A549 (cell line): ENCODE data around the gene SLC23A3. TPM values are rescaled to one million over a fixed set of nuclear protein-coding genes. Genes with fewer than 3 reads are reported as not detected.

Source experiments
- CHD4 ChIP-seq: fragments of 200-600 bp; sonication (generic); IDR thresholded peaks from 2 replicates; pipeline ENCODE4 v1.6.1; 2016; ENCODE audit warnings: antibody characterized with exemption, mild to moderate bottlenecking, borderline replicate concordance
- EHF ChIP-seq: fragments of 250-450 bp; sonication (Bioruptor Pico); IDR thresholded peaks from 2 replicates; pipeline ENCODE4 v1.5.0; 2020; ENCODE audit warnings: mild to moderate bottlenecking
- EHMT2 ChIP-seq: fragments of 200-600 bp; sonication (generic); IDR thresholded peaks from 2 replicates; pipeline ENCODE4 v1.6.1; 2016; ENCODE audit warnings: antibody characterized with exemption, low read depth, mild to moderate bottlenecking, moderate library complexity
- ESRRA ChIP-seq: fragments of 150-350 bp; IDR thresholded peaks from 2 replicates; pipeline ENCODE4 v1.6.1; 2014; ENCODE audit warnings: mild to moderate bottlenecking, low read length, borderline replicate concordance
- FOSB ChIP-seq: fragments of 250-450 bp; sonication (Bioruptor Pico); IDR thresholded peaks from 2 replicates; pipeline ENCODE4 v1.5.0; 2020; ENCODE audit warnings: mild to moderate bottlenecking, moderate library complexity
- FOSL2 ChIP-seq, 2 experiments: fragments of 450-650 bp in 1 of 2; fragments of >200 bp in 1 of 2; sonication (Bioruptor Twin) in 1 of 2; formaldehyde crosslinking; IDR thresholded peaks; 2 replicates each; pipeline versions ENCODE4 v1.5.0 to v1.6.1; 2016 to 2020; ENCODE audit warnings: mild to moderate bottlenecking in 1 of 2, moderate library complexity in 1 of 2
- GATA3 ChIP-seq: IDR thresholded peaks from 2 replicates; pipeline ENCODE4 v1.6.1; 2012; ENCODE audit warnings: borderline replicate concordance
- HEYL ChIP-seq: fragments of 250-450 bp; sonication (Bioruptor Pico); IDR thresholded peaks from 2 replicates; pipeline ENCODE4 v1.8.0; 2021; ENCODE audit warnings: mild to moderate bottlenecking, moderate library complexity
- JUNB ChIP-seq: fragments of >200 bp; sonication (Bioruptor Twin); formaldehyde crosslinking; IDR thresholded peaks from 2 replicates; pipeline ENCODE4 v1.6.1; 2016
- KDM5A ChIP-seq: fragments of 200-600 bp; sonication (generic); IDR thresholded peaks from 2 replicates; pipeline ENCODE4 v1.6.1; 2016; ENCODE audit warnings: antibody characterized with exemption, mild to moderate bottlenecking
- MAFK ChIP-seq: fragments of 450-650 bp; IDR thresholded peaks from 2 replicates; pipeline ENCODE4 v1.6.1; 2014; ENCODE audit not compliant: partially characterized antibody
- MAZ ChIP-seq: fragments of 150-350 bp; IDR thresholded peaks from 2 replicates; pipeline ENCODE4 v1.6.1; 2014; ENCODE audit warnings: antibody characterized with exemption, low read depth, low read length, borderline replicate concordance
- NPAS2 ChIP-seq: fragments of 250-450 bp; sonication (Bioruptor Pico); IDR thresholded peaks from 2 replicates; pipeline ENCODE4 v1.8.0; 2022; ENCODE audit warnings: mild to moderate bottlenecking, moderate library complexity, borderline replicate concordance
- PHF8 ChIP-seq: fragments of 200-600 bp; sonication (generic); IDR thresholded peaks from 2 replicates; pipeline ENCODE4 v1.6.1; 2016; ENCODE audit warnings: low read depth, mild to moderate bottlenecking, antibody characterized with exemption, moderate library complexity, borderline replicate concordance
- POLR2A ChIP-seq: IDR thresholded peaks from 2 replicates; pipeline ENCODE4 v1.6.1; 2012; ENCODE audit warnings: mild to moderate bottlenecking, low read length
- RAD21 ChIP-seq, 2 experiments: fragments of >200 bp in 1 of 2; sonication (Bioruptor Twin) in 1 of 2; formaldehyde crosslinking in 1 of 2; IDR thresholded peaks in 1 of 2; conservative IDR thresholded peaks in 1 of 2; 2 replicates in 1 of 2; 3 replicates in 1 of 2; pipeline ENCODE4 v1.6.1; 2012 to 2018; ENCODE audit warnings: inconsistent platforms in 1 of 2
- RCOR1 ChIP-seq: fragments of 150-350 bp; IDR thresholded peaks from 2 replicates; pipeline ENCODE4 v1.6.1; 2014; ENCODE audit warnings: antibody characterized with exemption, low read length, low read depth
- RFX5 ChIP-seq: fragments of 450-650 bp; IDR thresholded peaks from 2 replicates; pipeline ENCODE4 v1.7.1; 2014; ENCODE audit warnings: antibody characterized with exemption, mild to moderate bottlenecking, moderate library complexity
- TFCP2L1 ChIP-seq: fragments of 250-450 bp; sonication (Bioruptor Pico); IDR thresholded peaks from 2 replicates; pipeline ENCODE4 v1.5.0; 2021; ENCODE audit warnings: mild to moderate bottlenecking
- ZFP36 ChIP-seq: fragments of 450-650 bp; IDR thresholded peaks from 2 replicates; pipeline ENCODE4 v1.6.1; 2014; ENCODE audit warnings: borderline replicate concordance; ENCODE audit not compliant: partially characterized antibody
- ZSCAN20 ChIP-seq: fragments of 250-450 bp; sonication (Bioruptor Pico); IDR thresholded peaks from 2 replicates; pipeline ENCODE4 v1.8.0; 2022; ENCODE audit warnings: mild to moderate bottlenecking, moderate library complexity
- polyA plus RNA-seq, 4 experiments: library from polyadenylated mRNA; depleted of rRNA in 3 of 4; stranded (reverse); fragments of >200 nt; fragmentation: RNase III in 1 of 4; extraction: RNeasy Plus Mini Kit Qiagen cat#74134 plus additional on column Dnase treatment in 1 of 4; gene quantifications; 2 replicates in 3 of 4; 3 replicates in 1 of 4; pipeline ENCODE4 v1.2.3, GENCODE V29; 2011 to 2017
- TF ChIP-seq, protein P1 (sequence below): fragments of 200-600 bp; sonication (generic); IDR thresholded peaks from 2 replicates; pipeline ENCODE4 v1.6.1; 2016; ENCODE audit warnings: antibody characterized with exemption, mild to moderate bottlenecking, moderate library complexity
- TF ChIP-seq, protein P2 (sequence below): IDR thresholded peaks from 2 replicates; pipeline ENCODE4 v1.6.1; 2012
- TF ChIP-seq, protein P3 (sequence below): IDR thresholded peaks from 2 replicates; pipeline ENCODE4 v1.6.1; 2012
- TF ChIP-seq, protein P4 (sequence below): fragments of 250-450 bp; sonication (Bioruptor Pico); IDR thresholded peaks from 2 replicates; pipeline ENCODE4 v1.5.0; 2021; ENCODE audit warnings: mild to moderate bottlenecking, moderate library complexity, borderline replicate concordance
- TF ChIP-seq, protein P5 (sequence below): fragments of >200 bp; sonication (Bioruptor Twin); formaldehyde crosslinking; IDR thresholded peaks from 2 replicates; pipeline ENCODE4 v1.6.1; 2016
- TF ChIP-seq, protein P6 (sequence below): fragments of 150-350 bp; IDR thresholded peaks from 2 replicates; pipeline ENCODE4 v1.6.1; 2014; ENCODE audit warnings: low read depth, mild to moderate bottlenecking, low read length

The SLC23A3 gene
- polyA plus RNA-seq, 2 of the 4 experiments (the other 2 are of a cell fraction) = 0.39 to 0.90 TPM

DNA sequence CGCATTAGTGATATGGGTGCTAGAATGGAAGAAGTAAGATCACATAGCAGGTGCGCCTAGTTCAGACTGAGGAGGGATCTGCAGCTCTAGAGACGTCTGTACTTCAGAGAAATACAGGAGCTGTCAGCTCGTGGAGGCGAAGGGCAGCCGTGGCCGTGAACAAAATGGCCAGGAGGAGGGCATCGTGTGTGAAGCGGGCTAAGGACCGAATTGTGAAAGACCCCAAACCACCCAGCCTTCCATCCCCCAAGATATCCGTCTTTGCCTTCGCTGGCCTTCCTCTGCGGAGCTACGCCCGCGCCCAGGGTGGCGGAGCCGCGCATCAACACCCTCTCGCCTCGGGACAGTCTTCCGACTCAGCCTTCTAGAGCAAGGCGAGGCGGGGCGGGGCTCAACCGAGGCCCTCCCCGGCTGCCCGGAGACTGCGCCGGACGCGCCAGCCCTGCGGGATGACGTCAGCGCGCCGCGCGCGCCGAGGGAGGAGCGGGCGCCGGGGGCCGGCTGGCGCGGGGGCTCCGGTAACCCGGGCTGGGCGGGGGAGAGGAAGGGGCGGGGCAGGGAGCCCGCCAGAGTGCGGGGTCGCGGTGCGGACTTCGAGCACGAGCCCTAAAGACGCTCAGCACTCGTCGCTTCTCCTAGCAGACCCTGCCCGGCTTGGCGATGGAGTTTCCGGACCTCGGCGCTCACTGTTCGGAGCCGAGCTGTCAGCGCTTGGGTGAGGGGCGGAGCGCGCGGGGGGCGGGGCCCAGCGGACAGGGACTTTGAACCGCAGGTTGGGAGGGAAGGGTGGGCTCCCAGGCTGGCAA, 36.7 kb upstream of the SLC23A3 start, which contains the start of gene ZFAND2B (continued):
- TF ChIP-seq, protein P1, sequence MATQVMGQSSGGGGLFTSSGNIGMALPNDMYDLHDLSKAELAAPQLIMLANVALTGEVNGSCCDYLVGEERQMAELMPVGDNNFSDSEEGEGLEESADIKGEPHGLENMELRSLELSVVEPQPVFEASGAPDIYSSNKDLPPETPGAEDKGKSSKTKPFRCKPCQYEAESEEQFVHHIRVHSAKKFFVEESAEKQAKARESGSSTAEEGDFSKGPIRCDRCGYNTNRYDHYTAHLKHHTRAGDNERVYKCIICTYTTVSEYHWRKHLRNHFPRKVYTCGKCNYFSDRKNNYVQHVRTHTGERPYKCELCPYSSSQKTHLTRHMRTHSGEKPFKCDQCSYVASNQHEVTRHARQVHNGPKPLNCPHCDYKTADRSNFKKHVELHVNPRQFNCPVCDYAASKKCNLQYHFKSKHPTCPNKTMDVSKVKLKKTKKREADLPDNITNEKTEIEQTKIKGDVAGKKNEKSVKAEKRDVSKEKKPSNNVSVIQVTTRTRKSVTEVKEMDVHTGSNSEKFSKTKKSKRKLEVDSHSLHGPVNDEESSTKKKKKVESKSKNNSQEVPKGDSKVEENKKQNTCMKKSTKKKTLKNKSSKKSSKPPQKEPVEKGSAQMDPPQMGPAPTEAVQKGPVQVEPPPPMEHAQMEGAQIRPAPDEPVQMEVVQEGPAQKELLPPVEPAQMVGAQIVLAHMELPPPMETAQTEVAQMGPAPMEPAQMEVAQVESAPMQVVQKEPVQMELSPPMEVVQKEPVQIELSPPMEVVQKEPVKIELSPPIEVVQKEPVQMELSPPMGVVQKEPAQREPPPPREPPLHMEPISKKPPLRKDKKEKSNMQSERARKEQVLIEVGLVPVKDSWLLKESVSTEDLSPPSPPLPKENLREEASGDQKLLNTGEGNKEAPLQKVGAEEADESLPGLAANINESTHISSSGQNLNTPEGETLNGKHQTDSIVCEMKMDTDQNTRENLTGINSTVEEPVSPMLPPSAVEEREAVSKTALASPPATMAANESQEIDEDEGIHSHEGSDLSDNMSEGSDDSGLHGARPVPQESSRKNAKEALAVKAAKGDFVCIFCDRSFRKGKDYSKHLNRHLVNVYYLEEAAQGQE = no peak
- TF ChIP-seq, protein P2, sequence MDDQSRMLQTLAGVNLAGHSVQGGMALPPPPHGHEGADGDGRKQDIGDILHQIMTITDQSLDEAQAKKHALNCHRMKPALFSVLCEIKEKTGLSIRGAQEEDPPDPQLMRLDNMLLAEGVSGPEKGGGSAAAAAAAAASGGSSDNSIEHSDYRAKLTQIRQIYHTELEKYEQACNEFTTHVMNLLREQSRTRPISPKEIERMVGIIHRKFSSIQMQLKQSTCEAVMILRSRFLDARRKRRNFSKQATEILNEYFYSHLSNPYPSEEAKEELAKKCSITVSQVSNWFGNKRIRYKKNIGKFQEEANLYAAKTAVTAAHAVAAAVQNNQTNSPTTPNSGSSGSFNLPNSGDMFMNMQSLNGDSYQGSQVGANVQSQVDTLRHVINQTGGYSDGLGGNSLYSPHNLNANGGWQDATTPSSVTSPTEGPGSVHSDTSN = peak; percentile 58
- peak; percentile 61; the same call in 1 of the 2 replicates for TF ChIP-seq MAZ
- TF ChIP-seq FOSB (CRISPR knock-in tag) = no peak
- TF ChIP-seq, protein P3, sequence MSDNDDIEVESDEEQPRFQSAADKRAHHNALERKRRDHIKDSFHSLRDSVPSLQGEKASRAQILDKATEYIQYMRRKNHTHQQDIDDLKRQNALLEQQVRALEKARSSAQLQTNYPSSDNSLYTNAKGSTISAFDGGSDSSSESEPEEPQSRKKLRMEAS = peak; percentile 57; the same call in 1 of the 2 replicates
- TF ChIP-seq RCOR1 = no peak
- no peak for TF ChIP-seq HEYL (CRISPR knock-in tag)
- no peak for TF ChIP-seq ZFP36
- TF ChIP-seq POLR2A = peak; percentile 96
- no peak for TF ChIP-seq TFCP2L1 (CRISPR knock-in tag)
- TF ChIP-seq PHF8 = peak; percentile 75; the same call in 1 of the 2 replicates
- TF ChIP-seq NPAS2 (CRISPR knock-in tag) = no peak
- TF ChIP-seq, protein P4, sequence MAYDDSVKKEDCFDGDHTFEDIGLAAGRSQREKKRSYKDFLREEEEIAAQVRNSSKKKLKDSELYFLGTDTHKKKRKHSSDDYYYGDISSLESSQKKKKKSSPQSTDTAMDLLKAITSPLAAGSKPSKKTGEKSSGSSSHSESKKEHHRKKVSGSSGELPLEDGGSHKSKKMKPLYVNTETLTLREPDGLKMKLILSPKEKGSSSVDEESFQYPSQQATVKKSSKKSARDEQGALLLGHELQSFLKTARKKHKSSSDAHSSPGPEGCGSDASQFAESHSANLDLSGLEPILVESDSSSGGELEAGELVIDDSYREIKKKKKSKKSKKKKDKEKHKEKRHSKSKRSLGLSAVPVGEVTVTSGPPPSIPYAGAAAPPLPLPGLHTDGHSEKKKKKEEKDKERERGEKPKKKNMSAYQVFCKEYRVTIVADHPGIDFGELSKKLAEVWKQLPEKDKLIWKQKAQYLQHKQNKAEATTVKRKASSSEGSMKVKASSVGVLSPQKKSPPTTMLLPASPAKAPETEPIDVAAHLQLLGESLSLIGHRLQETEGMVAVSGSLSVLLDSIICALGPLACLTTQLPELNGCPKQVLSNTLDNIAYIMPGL = no peak
- TF ChIP-seq, protein P5, sequence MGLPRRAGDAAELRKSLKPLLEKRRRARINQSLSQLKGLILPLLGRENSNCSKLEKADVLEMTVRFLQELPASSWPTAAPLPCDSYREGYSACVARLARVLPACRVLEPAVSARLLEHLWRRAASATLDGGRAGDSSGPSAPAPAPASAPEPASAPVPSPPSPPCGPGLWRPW = no peak
- TF ChIP-seq, protein P6, sequence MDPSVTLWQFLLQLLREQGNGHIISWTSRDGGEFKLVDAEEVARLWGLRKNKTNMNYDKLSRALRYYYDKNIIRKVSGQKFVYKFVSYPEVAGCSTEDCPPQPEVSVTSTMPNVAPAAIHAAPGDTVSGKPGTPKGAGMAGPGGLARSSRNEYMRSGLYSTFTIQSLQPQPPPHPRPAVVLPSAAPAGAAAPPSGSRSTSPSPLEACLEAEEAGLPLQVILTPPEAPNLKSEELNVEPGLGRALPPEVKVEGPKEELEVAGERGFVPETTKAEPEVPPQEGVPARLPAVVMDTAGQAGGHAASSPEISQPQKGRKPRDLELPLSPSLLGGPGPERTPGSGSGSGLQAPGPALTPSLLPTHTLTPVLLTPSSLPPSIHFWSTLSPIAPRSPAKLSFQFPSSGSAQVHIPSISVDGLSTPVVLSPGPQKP = no peak
- no peak for TF ChIP-seq ESRRA
- no peak for TF ChIP-seq ZSCAN20 (CRISPR knock-in tag)
- TF ChIP-seq CHD4 = no peak
- TF ChIP-seq RAD21 (conservative IDR thresholded peaks at IDR 0.05 in 1 of 2, IDR thresholded peaks at IDR 0.05 in 1 of 2) = no peak
- no peak for TF ChIP-seq JUNB
- TF ChIP-seq GATA3 = peak; percentile 31; the same call in 1 of the 2 replicates
- TF ChIP-seq FOSL2 (IDR thresholded peaks at IDR 0.05) = no peak
- peak; percentile 55 for TF ChIP-seq FOSL2 (CRISPR knock-in tag; IDR thresholded peaks at IDR 0.05)
- no peak for TF ChIP-seq EHMT2
- no peak for TF ChIP-seq RFX5
- no peak for TF ChIP-seq EHF (CRISPR knock-in tag)
- no peak for TF ChIP-seq MAFK
- no peak for TF ChIP-seq KDM5A
